ENCODE data around the gene ELL2.

- TF ChIP-seq CTCF (IDR thresholded peaks at IDR 0.05) (no peak), POLR2A (IDR thresholded peaks at IDR 0.05) (no peak)
These were observed 21.9 kb upstream of the ELL2 start for GRCh38 chr5:95983509-95983908.
